K562 (cell line): ENCODE results near the gene TTLL11. TPM values are rescaled to one million over a fixed set of nuclear protein-coding genes. Genes with fewer than 3 reads are reported as not detected.

Experiments
- ATAC-seq: fragments of 200-7000 bp; cut with Tn5 transposase; 3 replicates; pipeline ENCODE4 v1.9.1; 2020; ENCODE audit warnings: moderate library complexity
- BruUV-seq: library from RNA; stranded (reverse); fragments of 400-500 nt; replicated peaks from 2 replicates; lab custom pipeline; 2021; lab: Mats Ljungman, UMichigan
- CTCF ChIA-PET: fragments of 300-600 bp; formaldehyde crosslinking; extraction: SDS; loops from one replicate; lab custom pipeline; 2021; ENCODE audit warnings: low intra/inter-chr PET ratio; lab: Yijun Ruan, JAX
- POLR2A ChIA-PET: fragments of 300-600, 350-650 bp; sonication (Branson Sonifier 250); formaldehyde crosslinking; extraction: SDS; loops from one replicate; lab custom pipeline; 2021; ENCODE audit warnings: antibody characterized with exemption, inconsistent platforms; lab: Yijun Ruan, JAX
- DNase-seq, 4 experiments: peaks; one replicate each; pipeline versions ENCODE4 v3.0.0 to v3.0.0-alpha.2; 2011 to 2018; ENCODE audit warnings: low spot score in 3 of 4, mixed read lengths in 3 of 4; ENCODE audit errors: extremely low read depth in 1 of 4
- FAIRE-seq: peaks from 2 replicates; lab custom pipeline; 2011; peaks lifted over from hg19 to GRCh38; lab: Jason Lieb, UNC
- H2AFZ ChIP-seq: 2 replicates; pipeline ENCODE4 v1.6.0; 2011; ENCODE audit warnings: low read depth, low read length, control low read depth, inconsistent platforms
- H3K27ac ChIP-seq: fragments of 200-600 bp; 3 replicates; pipeline ENCODE4 v1.8.0; 2011; ENCODE audit warnings: low read depth, mild to moderate bottlenecking, control low read depth, inconsistent platforms, low read length, moderate library complexity, mixed read lengths; ENCODE audit errors: extremely low read depth
- H3K27me3 ChIP-seq, 2 experiments: fragments of 300-600 bp in 1 of 2; 2 replicates in 1 of 2; 3 replicates in 1 of 2; pipeline versions ENCODE4 v1.6.0 to v1.8.0; 2011; ENCODE audit warnings: inconsistent platforms in 2 of 2, low read length in 2 of 2, mild to moderate bottlenecking in 1 of 2, mixed read lengths in 1 of 2, moderate library complexity in 1 of 2; ENCODE audit not compliant: control insufficient read depth in 2 of 2, insufficient read depth in 2 of 2
- H3K36me3 ChIP-seq: fragments of 300-600 bp; 3 replicates; pipeline ENCODE4 v1.8.0; 2011; ENCODE audit warnings: mild to moderate bottlenecking, low read length, inconsistent platforms; ENCODE audit not compliant: control insufficient read depth, insufficient read depth
- H3K4me1 ChIP-seq, 2 experiments: fragments of 200-600 bp in 1 of 2; replicated peaks in 1 of 2; 2 replicates in 1 of 2; 3 replicates in 1 of 2; pipeline versions ENCODE4 v1.5.1 to v1.8.0; 2011; ENCODE audit warnings: inconsistent platforms in 2 of 2, low read length in 2 of 2, mild to moderate bottlenecking in 1 of 2, mixed read lengths in 1 of 2, moderate library complexity in 1 of 2; ENCODE audit not compliant: control insufficient read depth in 2 of 2, insufficient read depth in 2 of 2
- H3K4me2 ChIP-seq: 2 replicates; pipeline ENCODE4 v1.6.1; 2011; ENCODE audit warnings: low read length, control low read depth, inconsistent platforms, mixed read lengths; ENCODE audit not compliant: insufficient read depth
- H3K4me3 ChIP-seq: fragments of 200-600 bp; sonication (generic), shearing (Covaris generic); 2 replicates; pipeline ENCODE4 v1.5.1; 2016; ENCODE audit warnings: control low read depth, inconsistent platforms
- H3K79me2 ChIP-seq: fragments of 200-600 bp; 3 replicates; pipeline ENCODE4 v1.8.0; 2011; ENCODE audit warnings: low read length, inconsistent platforms; ENCODE audit not compliant: control insufficient read depth, insufficient read depth
- H3K9ac ChIP-seq, 2 experiments: 2 replicates each; pipeline versions ENCODE4 v1.6.0 to v1.6.1; 2011; ENCODE audit warnings: low read depth in 2 of 2, low read length in 2 of 2, control low read depth in 1 of 2, inconsistent platforms in 1 of 2, mild to moderate bottlenecking in 1 of 2, mixed read lengths in 1 of 2; ENCODE audit not compliant: insufficient read depth in 1 of 2
- H3K9me1 ChIP-seq: one replicate; pipeline ENCODE4 v1.6.0; 2011; ENCODE audit warnings: inconsistent platforms, mild to moderate bottlenecking, low read length, moderate library complexity; ENCODE audit not compliant: control insufficient read depth, insufficient read depth
- H3K9me3 ChIP-seq: replicated peaks from 2 replicates; pipeline ENCODE4 v1.5.1; 2011; ENCODE audit warnings: low read depth, low read length, inconsistent platforms; ENCODE audit not compliant: control insufficient read depth, insufficient read depth
- H4K20me1 ChIP-seq: replicated peaks from 2 replicates; pipeline ENCODE4 v1.6.1; 2011; ENCODE audit warnings: low read length, inconsistent platforms, mixed read lengths; ENCODE audit not compliant: control insufficient read depth, insufficient read depth
- CREB1 ChIP-seq, 2 experiments: sonication (generic) in 1 of 2; formaldehyde crosslinking in 1 of 2; IDR thresholded peaks; 2 replicates each; pipeline versions ENCODE4 v1.6.1 to v1.8.0; 2012 to 2022; ENCODE audit warnings: inconsistent platforms in 1 of 2, mild to moderate bottlenecking in 1 of 2, missing genetic modification reagents in 1 of 2, moderate library complexity in 1 of 2
- ETV1 ChIP-seq: fragments of 450-650 bp; conservative IDR thresholded peaks from 2 replicates; pipeline ENCODE4 v1.6.1; 2016; ENCODE audit warnings: missing genetic modification characterization, control low read depth, low read depth, missing compliant biosample characterization
- HNRNPL ChIP-seq: fragments of 200-400 bp; formaldehyde crosslinking; IDR thresholded peaks from 2 replicates; pipeline ENCODE4 v1.6.1; 2017; ENCODE audit warnings: low read depth, mild to moderate bottlenecking, low read length
- MBD2 ChIP-seq: sonication (generic); IDR thresholded peaks from 2 replicates; pipeline ENCODE4 v1.6.1; 2016; ENCODE audit warnings: low read depth, borderline replicate concordance
- PHF21A ChIP-seq: fragments of 450-650 bp; IDR thresholded peaks from 2 replicates; pipeline ENCODE4 v1.6.1; 2017; ENCODE audit warnings: low read depth, borderline replicate concordance
- SAFB2 ChIP-seq: fragments of 200-400 bp; formaldehyde crosslinking; IDR thresholded peaks from 2 replicates; pipeline ENCODE4 v1.6.1; 2018; ENCODE audit warnings: borderline replicate concordance, low read length, low read depth, moderate library complexity; ENCODE audit not compliant: severe bottlenecking
- TBL1XR1 ChIP-seq, 2 experiments: IDR thresholded peaks; 2 replicates each; pipeline ENCODE4 v1.6.1; 2012; ENCODE audit warnings: improper control_type of control experiment in 2 of 2, low read length in 2 of 2, mild to moderate bottlenecking in 1 of 2
- ZNF354B ChIP-seq: fragments of 250-450 bp; sonication (Bioruptor Pico); IDR thresholded peaks from 2 replicates; pipeline ENCODE4 v1.4.0; 2020
- WGBS: fragments of 100-300 bp; shearing (Covaris generic); methylation state at CpG from one replicate; pipeline ENCODE4 v1.1.6; 2016; ENCODE audit warnings: low coverage, mixed read lengths; ENCODE audit not compliant: insufficient coverage; ENCODE audit errors: missing lambda C conversion rate; 5-methylcytosine and 5-hydroxymethylcytosine counted together
- in situ Hi-C: fragments of 300-500 bp; cut with MboI; formaldehyde crosslinking; loops from 4 replicates; pipeline ENCODE4 v1.15.0; 2018; ENCODE audit warnings: inconsistent platforms, mixed read lengths
- intact Hi-C: fragments of 100-400 bp; cut with micrococcal nuclease; formaldehyde crosslinking; loops from 2 replicates; pipeline ENCODE4 v1.14.2; 2022
- polyA plus RNA-seq, 8 experiments: library from polyadenylated mRNA; depleted of rRNA in 4 of 8; stranded (reverse) in 5 of 8; unstranded in 3 of 8; fragments of >200 nt; fragmentation: Nextera tagmentation in 2 of 8; fragmentation: Illumina TruSeq in 1 of 8; extraction: Ambion mirVana in 2 of 8; extraction: Trizol in 1 of 8; gene quantifications; 2 replicates each; pipeline versions ENCODE4 v1.2.1 to v1.2.3, GENCODE V29; 2011 to 2014; ENCODE audit warnings: inconsistent platforms in 1 of 8, missing spikeins in 1 of 8
- total RNA-seq, 7 experiments: library from RNA; depleted of rRNA in 6 of 7; stranded (reverse); fragments of >200 nt in 6 of 7; fragmentation: Illumina TruSeq in 2 of 7; extraction: Trizol in 2 of 7; gene quantifications; 2 replicates each; pipeline versions ENCODE4 v1.2.1 to v1.2.3, GENCODE V29; 2011 to 2021; ENCODE audit warnings: low replicate concordance in 1 of 7
- TF ChIP-seq, protein P1 (sequence below): fragments of 250-450 bp; sonication (Bioruptor Pico); IDR thresholded peaks from 2 replicates; pipeline ENCODE4 v1.5.0; 2020; ENCODE audit warnings: mild to moderate bottlenecking, borderline replicate concordance

The TTLL11 gene
- total and polyA plus RNA-seq, 9 of the 15 experiments (the other 6 are each of a cell fraction or from before 2014, with no cell fraction given): 0.83 to 4.4 (median 2.7) TPM

DNA sequence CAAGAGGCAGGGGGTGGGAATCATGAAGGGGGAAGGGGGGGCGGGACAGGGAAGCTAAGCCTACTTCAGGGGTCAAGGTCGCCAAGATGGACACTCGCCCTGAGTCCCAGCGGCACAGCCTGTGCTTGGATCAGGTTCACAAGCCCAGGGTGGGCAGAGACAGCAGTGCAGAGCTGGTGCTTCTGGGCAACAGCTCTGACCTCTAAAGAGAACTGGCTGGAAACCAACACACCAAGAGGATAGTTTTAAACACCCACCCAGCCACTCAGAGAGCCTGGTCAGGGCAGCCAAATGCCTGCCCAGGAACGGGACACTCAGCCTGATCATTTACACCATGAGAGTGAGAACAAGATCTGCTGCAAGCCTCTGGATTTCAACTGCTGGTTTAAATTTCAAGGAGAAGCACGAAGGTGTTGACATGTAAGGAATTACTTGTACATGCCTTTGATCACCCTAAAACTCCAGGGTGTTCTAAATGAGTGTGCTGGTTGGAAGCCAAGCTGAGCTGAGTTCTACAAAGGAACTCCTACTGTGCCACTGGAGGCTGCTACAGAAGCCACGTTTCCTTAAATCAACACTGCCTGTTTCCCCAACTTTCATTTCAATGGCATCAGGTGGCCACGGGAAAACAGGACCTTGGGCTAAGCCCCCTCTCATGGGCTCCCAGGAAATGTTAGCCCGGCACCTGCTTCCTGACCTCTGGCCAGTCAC, 91.5 kb downstream of the TTLL11 start:
- H3K36me3 ChIP-seq: no peaks in the 10 kb centered on the region
- no peaks in the 10 kb centered on the region for H3K9me3 ChIP-seq
- in situ Hi-C loops: no loop called here
- ChIA-PET CTCF (interaction anchor here (0.6 kb wide), 1 partner anchor 452 kb away, joined by 3 read pairs; no protein-coding TSS in a partner anchor), POLR2A (interaction anchor here (0.6 kb wide), 1 partner anchor 189 kb away, joined by 3 read pairs; no protein-coding TSS in a partner anchor)
- no TSS peak for BruUV-seq
- H3K4me1 ChIP-seq: no peaks in the 10 kb centered on the region
- peaks cover 4 to 13% of the 10 kb centered on the region in 2 experiments; a peak in 2 of 5 replicates for H3K27me3 ChIP-seq
- H4K20me1 ChIP-seq: 0 out of 2 replicates have a peak, but pooled peaks cover 9% of the 10 kb centered on the region
- no peak for DNase-seq
- no peak for TF ChIP-seq HNRNPL
- TF ChIP-seq ETV1: no peak
- no peak for TF ChIP-seq PHF21A
- TF ChIP-seq TBL1XR1 (IDR thresholded peaks at IDR 0.05; ENCODE audit: low read length in 2 of 2): no peak
- no peak for TF ChIP-seq ZNF354B (CRISPR knock-in tag)
- TF ChIP-seq SAFB2: no peak
- TF ChIP-seq, protein P1, sequence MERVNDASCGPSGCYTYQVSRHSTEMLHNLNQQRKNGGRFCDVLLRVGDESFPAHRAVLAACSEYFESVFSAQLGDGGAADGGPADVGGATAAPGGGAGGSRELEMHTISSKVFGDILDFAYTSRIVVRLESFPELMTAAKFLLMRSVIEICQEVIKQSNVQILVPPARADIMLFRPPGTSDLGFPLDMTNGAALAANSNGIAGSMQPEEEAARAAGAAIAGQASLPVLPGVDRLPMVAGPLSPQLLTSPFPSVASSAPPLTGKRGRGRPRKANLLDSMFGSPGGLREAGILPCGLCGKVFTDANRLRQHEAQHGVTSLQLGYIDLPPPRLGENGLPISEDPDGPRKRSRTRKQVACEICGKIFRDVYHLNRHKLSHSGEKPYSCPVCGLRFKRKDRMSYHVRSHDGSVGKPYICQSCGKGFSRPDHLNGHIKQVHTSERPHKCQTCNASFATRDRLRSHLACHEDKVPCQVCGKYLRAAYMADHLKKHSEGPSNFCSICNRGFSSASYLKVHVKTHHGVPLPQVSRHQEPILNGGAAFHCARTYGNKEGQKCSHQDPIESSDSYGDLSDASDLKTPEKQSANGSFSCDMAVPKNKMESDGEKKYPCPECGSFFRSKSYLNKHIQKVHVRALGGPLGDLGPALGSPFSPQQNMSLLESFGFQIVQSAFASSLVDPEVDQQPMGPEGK (CRISPR knock-in tag): no peak
- TF ChIP-seq MBD2: no peak
- no peak for TF ChIP-seq CREB1 (IDR thresholded peaks at IDR 0.05)
- no peak for TF ChIP-seq CREB1 (CRISPR knock-in tag; IDR thresholded peaks at IDR 0.05)
- TF ChIP-seq, all 486 proteins: peak for 0
- no peak overlapping the region for H3K4me2 ChIP-seq
- H3K9ac ChIP-seq: no peak overlapping the region
- H3K4me3 ChIP-seq: no peak overlapping the region
- intact Hi-C loops: no loop called here
- WGBS: 9% methylated on average over 7 of the region's 9 CpGs
- no peaks in the 10 kb centered on the region for H3K9me1 ChIP-seq
- ATAC-seq (no peak), FAIRE-seq (no peak)
- no peak overlapping the region for H2AFZ ChIP-seq
- no peaks in the 10 kb centered on the region for H3K79me2 ChIP-seq
- no peak overlapping the region for H3K27ac ChIP-seq
